Cortex of kidney (tissue), 1 donor: Measurements from ENCODE around the gene ALDH1L1.

ENCODE experiments used
- DNase-seq: peaks from one replicate; lab custom pipeline; 2025; lab: John Stamatoyannopoulos, UW

ALDH1L1 gene

DNA sequence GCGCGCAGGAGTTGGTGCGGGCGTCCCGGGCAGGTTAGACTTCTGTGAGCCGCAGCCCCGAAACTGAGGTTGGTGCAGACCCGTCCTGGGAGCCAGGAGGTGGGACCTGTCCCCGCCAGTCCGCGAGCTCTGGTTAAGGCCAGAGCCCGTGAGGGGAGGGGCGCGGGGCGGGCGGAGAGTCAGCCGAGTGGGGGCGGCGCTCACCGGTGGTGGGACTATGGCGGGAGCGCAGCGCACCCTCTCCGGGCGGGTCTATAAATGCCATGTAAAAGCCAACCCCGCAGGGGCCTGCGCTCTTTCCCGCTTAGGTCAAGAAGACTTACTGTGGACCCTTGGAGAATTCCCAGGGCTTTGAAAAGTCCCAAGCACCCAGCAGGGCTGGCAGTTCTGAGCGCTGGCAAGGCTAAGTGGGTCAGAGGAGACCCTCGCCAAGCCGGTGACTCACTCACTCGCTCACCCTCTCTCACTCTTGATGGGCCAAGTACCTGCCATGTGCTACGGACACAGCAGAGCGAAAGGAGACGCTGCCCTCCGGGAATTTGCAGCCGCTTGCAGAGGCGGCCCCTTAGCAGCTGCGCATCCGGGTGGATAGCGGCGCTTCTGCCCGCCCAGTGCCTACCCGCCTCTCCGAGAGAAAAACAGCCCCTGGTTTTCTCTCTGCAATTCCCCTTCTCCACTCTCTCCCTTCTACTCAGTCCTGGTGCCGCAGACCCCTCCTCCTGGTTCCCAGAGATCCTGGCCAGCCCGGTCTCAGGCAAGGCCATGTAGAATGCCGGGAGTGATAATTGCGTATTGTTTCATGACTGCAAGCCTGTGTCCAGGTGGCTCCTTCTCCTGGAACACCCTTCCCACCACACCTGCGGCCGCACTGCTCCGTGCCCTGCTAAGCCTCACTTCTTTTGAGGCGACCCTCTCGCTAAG, at the start of gene ALDH1L1:
Gene ALDH1L1, minus strand, starts transcription at position 110 of the 921 bp plus-strand sequence. CDS start 19,607 bp downstream, outside the sequence.
- no peak for DNase-seq

DNA sequence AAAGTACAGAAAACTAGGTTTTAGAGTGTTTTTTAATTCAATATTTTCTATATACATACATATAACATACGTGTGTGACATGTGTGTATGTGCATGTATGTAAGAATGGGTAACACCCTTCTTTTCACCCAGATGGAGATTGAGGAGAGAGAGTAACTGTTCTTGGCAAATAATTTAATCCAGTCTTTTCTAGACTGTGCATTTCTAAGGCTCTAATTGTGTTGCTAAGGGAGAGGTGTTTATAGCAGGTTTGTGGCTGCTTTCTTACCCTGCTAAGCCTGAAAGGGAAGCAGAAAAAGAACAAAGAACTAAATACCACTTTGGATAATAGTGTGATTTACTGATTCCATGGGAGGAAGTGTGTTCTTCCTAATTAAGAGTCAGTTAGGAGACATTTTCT, 46.0 kb upstream of the ALDH1L1 start:
- DNase-seq: no peak

DNA sequence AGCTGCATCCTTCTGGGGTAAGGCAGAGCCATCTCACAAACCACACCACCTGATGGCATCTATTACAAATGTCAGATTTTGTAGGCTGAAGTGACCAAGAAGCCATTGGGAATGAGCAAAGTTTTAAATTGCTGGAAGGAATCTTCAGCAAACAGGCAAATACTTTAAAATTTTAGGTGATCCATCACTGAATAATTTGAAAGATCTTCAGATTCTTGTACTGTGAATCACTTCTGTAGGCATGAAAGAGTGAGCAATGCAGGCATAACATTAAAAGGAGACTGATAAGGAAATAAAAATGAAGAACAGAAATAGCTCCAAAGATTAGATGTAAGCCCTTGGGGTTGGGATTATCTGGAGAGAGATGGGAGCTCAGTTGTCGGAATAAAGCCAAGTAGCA, 36.0 kb upstream of the ALDH1L1 start:
- no peak for DNase-seq

DNA sequence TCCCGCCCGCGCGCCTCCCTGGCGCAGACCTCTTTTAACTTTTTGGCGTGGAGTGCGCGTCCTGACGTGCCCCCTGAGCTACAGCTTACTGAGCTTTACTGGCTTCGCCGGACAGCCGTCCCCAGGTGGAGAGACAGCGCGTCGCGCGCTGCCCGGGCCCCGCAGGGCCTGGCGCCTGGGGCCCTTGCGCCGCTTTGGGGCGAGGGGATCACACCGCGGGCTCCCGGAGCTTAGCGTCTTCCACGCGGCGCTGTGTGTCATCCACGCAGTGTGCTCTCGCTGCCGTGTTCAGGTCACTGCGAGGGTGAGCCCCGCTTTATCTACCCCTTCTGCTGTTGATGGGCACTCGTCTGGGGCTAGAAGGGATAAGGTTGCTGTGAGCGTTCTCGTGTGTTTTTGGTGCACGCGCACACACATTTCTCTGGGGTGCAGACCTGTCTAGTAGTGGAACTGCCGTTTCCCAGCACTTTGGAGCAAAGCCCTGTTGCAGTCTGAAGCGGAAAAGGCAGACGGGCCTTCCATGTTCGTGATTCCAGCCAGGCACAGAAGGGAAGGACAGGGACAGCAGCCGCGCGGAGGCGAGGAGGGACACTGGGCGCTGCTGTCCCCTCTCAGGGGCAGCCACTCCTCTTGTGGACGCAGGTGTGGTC, 33.1 kb upstream of the ALDH1L1 start:
- no peak for DNase-seq

DNA sequence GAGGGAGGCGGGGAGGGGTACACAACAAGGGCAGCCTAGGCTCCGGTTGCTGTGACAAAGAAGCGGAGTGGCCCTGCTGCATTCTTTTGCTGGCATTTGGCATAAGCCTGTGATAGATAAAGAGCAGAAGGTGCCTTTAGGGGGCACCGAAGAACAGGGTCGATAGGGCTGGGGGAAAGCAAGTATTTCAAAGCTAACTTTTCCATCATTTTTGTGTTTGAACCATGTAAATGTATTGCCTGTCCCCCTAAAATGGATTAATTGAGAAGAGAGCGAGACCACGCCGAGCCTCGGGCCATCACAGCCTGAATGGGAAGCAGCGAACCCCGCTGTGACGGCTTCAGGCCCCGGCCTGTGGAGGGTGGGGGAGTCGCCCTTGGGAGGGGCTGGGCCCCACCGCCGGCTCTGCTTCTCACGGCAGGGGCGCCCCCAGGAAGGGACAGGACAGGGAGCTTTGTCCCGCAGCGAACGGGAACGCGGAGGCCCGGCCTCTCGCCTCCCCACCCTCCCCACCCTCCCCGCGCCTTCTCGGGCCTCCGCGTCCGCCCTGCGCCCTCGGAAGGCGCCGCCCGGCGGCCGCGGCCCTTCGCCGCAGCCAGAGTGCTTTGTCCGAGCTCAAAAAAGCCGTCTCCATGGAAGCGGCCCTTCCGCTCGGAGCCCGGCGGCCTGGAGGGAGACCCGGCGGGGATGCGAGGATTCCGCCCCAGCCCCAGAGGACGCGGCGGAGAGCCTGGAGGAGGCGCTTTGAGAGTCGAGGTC, 32.4 kb upstream of the ALDH1L1 start:
- DNase-seq: no peak

DNA sequence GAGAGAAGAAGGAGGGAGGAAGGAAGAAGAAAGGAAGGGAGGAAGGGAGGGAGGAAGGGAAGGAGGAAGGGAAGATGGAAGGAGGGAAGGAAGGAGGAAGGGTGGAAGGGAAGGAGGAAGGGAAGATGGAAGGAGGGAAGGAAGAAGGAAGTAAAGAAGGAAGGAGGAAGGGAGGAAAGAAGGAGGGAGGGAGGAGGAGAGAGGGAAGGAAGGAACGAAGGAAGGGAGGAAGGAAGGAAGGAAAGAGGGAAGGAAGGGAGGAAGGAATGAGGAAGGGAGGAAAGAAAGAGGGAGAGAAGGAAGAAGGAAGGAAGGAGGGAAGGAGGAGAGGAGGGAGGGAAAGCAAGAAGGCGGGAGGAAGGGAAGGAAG, 31.8 kb upstream of the ALDH1L1 start:
- DNase-seq: no peak

DNA sequence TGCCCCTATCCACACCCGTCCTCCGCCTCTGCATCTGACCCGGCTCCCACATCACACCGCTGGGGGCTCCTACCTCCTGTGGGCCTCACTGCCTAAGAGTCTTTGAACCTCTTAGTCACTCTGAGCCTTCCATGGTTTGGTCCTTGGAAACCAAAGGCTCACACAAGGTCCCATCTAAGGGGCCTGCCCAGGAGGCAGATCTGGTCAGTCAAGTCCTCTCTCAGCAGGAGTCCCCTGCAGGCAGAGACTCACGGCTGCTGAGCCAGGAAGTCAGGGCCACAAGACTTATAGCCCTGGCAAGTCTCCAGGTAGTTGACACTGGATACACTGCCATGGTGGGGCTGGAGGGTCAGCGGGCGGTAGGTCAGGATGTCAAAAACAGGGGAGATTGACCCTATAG, 31.2 kb upstream of the ALDH1L1 start:
- no peak for DNase-seq

DNA sequence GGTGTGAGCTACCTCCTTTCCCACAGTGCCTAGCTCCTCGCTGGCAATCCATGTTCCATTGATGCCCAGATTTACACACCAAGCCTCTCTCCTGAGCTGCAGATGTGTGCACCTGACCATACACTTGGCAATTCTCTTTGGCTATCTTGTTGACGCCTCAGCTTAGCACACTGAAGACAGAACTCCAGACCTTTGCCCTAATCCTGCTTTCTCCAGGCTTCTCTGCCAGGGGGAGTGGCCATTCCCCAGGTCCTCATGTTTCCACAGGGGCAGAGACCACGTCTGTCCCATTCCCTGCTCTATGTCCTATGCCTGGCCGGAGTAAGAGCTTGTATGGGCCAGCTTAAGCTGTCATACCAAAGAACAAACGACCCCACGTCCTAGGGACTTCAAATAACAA, 30.2 kb upstream of the ALDH1L1 start:
- DNase-seq: no peak

DNA sequence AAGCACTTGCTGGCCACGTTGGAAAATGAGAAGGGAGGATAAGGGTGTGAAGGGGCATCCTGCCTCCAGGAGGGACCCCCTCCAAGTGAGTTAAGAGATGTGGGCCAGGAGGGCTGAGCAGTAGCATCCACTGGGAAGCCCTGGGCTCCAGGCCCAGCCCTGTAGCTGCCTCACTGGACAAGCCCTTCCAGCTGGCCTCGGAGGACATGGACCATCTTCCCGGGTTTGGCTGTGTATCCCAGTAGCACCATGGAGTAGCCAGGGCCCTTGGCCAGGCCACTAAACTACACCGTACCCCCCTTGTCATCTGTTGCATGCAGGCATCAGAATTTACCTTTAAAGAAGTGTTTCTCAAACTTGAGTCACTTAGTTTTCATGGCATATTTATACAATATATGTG, 29.4 kb upstream of the ALDH1L1 start:
- DNase-seq: no peak

DNA sequence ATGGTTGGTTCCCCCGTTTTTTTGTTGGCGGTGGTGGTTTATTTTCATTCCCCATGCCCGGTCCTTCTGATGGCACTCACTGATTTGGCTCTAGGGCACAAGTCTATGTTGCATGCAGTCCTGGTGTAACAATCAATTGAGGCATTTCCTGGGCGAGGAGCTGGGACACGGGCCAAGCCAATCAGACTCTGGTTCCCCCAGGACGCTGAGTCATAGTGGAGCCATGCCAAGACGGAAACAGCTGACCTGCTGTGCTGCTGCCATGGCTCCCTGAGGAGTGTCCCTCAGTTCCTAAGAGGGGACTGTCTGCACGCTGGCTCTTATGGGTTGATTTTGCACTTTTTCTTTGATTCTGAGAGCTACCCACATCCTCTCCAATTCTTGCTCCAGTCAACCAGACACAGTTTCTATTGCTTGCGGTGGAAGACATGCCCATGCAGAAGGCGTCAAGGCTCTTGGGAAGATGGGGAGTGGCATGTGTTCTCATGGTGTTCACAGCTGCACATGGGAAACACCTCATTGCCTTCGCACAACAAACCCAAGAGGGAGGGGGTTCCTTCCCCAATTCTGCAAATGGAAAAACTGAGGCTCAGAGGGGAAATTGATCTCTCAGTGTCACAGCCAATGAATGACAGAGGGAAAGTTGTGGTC, 28.3 kb upstream of the ALDH1L1 start:
- DNase-seq: no peak

DNA sequence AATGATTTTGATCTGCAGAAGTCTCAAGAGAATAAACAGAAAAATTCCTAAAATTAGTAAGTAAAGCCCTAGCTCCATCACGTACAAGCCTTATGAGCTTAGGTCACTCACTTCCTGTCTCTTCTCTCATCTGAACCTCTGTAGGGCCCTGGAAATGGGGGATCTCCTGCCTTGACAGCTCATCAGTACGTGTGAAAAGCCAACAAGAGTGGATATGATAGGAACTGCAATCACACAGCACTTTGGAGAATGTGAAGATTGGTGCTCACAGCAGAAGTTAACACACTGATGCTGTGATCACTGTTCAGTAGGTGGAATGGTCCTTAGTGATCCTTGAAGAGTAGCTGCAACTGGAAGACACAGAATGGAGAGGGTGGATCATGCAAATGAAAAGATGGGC, 27.8 kb upstream of the ALDH1L1 start:
- no peak for DNase-seq

DNA sequence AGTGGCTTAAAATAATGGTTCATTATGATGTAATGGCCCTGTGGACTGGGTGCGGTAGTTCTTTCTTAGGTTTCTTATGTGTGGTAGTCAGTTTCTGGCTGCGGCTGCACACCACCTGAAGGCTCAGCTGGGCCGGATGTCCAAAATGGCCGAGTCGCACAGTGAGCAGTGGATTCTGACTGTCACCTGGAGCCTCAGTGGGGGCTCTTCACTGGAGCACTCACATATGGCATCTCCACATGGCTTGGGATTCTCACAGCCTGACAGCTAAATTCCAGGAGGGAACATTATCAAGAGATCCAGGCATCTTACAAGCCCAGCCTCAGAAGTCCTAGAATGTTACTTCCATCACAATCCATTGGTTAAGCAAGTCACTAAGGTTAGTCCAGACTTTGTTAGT, 26.8 kb upstream of the ALDH1L1 start:
- DNase-seq: no peak

DNA sequence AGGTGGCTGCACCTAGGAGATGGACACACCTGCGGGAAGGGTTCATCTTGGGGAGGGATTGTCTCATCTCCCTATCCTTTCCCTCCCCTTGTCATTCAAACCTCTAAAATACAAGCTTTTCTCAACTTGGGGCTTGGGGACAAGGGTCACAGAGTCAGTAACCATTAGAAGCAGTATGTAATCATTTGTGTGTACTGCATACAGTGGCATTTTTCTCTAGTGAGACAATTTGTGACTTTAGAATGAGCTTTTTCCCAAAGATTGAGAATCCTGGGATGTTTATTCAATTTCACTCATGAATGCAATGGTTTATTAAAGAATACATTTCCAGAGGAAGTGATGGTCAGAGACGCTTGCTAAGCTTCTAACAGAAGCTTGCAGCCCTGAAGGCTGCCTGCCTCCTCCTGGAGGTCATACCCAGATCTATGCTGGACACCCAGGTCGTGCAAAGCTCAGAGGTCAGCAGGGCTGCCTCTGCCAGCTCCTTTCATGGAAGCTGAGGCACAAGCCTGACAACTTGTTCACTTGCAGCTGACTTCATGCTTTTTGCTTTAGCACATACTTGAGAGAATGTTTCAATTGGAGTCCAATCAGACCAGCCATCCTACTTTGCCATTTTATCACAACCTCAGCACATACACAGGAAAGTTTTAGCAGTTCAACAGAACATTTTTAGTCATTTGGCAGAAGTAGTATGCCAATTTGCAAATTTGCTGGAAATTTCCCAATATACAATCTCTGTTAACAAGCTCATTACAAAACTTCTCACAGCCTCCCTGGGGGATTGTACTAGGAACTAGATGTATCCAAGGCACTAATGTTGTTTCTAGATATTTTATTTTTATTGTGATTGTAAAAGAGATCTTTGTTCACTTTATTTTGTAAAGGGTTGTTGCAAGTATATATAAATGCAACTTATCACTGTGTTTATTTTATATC, 25.6 kb upstream of the ALDH1L1 start:
- DNase-seq: no peak

DNA sequence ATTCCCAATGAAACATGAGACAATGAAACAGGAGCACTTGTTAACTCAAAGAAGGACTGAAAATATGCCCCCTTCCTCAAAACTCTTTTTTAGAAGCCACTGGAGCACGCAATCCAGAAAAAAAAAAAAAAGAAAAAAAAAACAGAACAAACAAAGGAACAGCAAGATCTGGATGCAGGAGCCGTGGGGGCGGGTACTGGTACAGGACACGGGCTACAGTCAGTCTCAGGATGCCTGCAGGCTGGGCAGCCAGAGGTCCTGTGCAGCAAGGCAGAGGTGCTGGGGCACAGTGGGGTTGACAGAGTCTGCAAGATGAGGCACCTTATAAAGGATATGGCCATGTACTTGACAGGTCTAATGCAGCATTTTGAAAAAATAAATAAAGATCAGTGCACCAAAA, 22.3 kb upstream of the ALDH1L1 start:
- DNase-seq: no peak

DNA sequence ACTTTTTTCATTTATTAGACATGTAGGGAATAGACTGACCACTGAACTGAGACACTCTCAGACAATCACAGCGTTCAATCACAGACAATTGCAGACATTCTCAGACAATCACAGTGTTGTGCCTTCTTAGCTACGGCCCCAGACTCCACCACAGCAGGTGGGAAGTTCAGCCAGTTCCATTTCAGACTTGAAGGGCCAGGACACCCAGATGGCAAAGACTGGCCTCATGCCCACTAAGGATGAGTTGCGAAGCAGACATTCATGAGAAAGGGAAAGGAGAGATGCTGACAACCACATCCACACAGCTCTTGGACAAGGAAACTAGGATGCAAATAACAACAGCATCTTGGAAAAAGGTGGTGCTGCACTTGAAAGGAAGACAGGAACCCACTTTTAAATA, 21.9 kb upstream of the ALDH1L1 start:
- no peak for DNase-seq

DNA sequence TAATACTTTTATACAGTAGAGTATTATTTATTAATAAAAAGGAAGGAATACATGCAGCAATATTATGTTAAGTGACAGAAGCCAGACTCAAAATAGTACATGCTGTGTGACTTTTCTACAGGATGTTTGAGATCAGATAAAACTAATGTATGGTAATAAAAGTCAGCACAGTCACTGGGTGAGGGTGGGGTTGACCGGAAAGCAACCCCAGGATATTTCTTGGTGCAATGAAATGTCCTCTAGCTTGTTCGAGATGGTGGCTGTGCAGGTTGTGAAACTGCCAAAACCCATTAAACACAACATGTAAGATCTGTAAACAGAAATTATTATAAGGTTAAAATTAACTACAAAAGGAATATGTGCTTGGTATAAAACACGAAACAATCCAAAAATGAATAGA, 20.8 kb upstream of the ALDH1L1 start:
- no peak for DNase-seq

DNA sequence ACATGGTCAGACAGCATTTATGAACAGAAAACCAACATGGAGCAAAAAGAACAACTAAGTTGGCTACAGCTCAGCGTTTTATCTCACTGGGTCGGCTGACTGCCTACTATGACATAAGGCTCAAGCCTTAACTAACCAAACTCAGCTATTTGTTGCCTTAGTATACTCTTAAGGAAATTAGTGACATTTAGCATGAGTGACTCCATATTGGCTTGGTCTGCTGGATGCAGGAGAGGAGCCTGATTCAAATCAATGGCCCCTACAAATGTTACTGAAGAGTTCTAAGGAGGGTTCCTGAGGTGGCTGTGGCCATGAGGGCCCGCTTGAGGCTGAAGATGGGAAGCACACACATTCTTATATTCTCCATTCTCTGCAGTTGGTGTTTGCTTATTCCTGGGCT, 20.1 kb upstream of the ALDH1L1 start:
- no peak for DNase-seq

DNA sequence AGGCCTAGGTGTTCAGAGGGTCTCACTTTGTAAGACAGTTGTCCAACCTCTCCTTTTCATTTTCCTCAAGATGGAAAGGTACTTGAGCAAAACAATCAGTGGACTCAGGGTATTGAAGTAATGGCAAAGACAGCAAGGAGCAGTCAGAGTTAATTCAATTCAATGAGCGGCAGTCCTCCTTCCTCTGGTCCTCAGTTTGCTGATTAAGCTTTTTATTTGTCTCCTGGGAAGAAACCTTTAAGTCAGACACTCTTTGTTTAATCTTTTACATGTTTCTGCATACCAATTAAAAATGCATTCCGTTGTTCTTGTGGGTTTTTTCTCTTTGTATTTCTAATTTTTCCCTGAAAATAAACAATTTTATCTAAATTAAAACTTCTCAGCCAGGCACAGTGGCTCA, 18.9 kb upstream of the ALDH1L1 start:
- DNase-seq: no peak

DNA sequence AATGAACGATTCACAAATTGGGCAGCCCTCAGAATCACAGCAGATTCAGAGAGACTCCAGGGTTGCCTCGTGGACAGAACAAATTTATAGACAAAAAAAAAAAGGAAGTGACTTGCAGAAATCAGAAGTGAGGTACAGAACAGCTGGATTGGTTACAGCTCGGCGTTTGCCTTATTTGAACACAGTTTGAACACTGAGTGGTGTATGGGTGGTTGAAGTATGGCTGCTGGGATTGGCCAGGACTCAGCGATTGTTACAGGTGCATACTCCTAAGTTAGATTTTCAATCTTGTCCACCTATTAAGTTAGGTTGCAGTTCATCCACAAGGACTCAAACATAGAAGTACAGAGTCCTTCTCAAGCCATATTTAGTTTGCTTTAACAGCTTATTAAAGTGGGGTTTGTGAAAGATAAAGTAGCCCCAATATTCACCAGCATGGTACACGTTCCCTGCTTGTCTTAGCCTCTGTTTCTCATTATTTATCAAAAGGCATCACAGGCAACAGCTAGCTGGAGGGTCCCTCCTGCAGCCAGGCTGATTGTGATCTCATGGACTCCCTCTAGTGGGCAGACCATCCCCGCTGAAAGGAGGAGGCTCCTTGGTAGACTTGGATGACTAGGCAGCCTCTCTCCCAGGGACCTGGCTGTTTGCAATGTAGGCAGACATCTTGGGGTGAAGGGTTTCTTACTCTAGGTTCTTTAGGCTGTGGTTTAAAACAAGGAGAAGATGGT, 17.6 kb upstream of the ALDH1L1 start:
- no peak for DNase-seq

DNA sequence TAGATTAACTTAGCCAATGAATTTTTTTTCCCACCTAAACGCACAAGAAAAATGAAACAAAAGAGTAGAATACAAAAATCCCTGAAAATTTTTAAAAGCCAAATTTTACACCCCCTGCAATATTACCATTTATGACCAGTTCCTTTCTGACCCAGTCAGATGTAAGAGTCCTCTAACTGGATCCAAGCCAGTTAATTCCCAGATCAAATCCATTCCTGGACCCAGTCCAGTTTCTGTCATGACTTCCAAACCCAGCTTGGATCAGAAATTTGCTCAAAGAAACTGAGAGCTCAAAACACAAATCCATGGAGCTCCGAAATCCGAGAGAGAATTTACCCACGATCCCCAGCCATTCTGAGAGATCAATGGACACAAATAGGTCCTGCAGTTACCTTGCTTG, 17.0 kb upstream of the ALDH1L1 start:
- no peak for DNase-seq
